CD8-positive, alpha-beta memory T cell (primary cell): ENCODE measurements around the gene COL27A1. TPM values are rescaled to one million over a fixed set of nuclear protein-coding genes. Genes with fewer than 3 reads are reported as not detected.

ENCODE experiments used
- CTCF ChIA-PET: fragments of 350-600 bp; sonication (Branson Sonifier 250); formaldehyde crosslinking; loops from one replicate; lab custom pipeline; 2021; ENCODE audit warnings: antibody characterized with exemption; lab: Charles Lee
- POLR2A ChIA-PET: fragments of 350-600 bp; sonication (Branson Sonifier 250); formaldehyde crosslinking; loops from one replicate; lab custom pipeline; 2021; ENCODE audit warnings: antibody characterized with exemption; lab: Charles Lee
- DNase-seq, 5 donors: peaks; one replicate each; pipeline versions ENCODE4 v3.0.0 to v3.0.0-alpha.2; 2020 to 2022; ENCODE audit warnings: mixed read lengths in 1 of 5
- H3K27ac ChIP-seq: one replicate; pipeline ENCODE4 v1.7.0; 2013; ENCODE audit warnings: low read depth, mild to moderate bottlenecking, low read length, moderate library complexity
- H3K27me3 ChIP-seq: 2 replicates; pipeline ENCODE4 v1.7.0; 2013; ENCODE audit warnings: low read length, mild to moderate bottlenecking; ENCODE audit not compliant: insufficient read depth, poor library complexity, severe bottlenecking
- H3K36me3 ChIP-seq: 2 replicates; pipeline ENCODE4 v1.7.0; 2013; ENCODE audit warnings: mild to moderate bottlenecking, low read length, moderate library complexity; ENCODE audit not compliant: insufficient read depth
- H3K4me1 ChIP-seq: 2 replicates; pipeline ENCODE4 v1.7.0; 2013; ENCODE audit warnings: mild to moderate bottlenecking, low read length, moderate library complexity; ENCODE audit not compliant: insufficient read depth
- H3K4me3 ChIP-seq: 2 replicates; pipeline ENCODE4 v1.7.0; 2013; ENCODE audit warnings: mild to moderate bottlenecking, low read length
- H3K9me3 ChIP-seq: 2 replicates; pipeline ENCODE4 v1.7.0; 2013; ENCODE audit warnings: mild to moderate bottlenecking, low read length
- H3K27ac Mint-ChIP-seq, 8 donors: one replicate each; pipeline ENCODE4 v1.8.0; 2020 to 2021; ENCODE audit warnings: mixed read lengths in 8 of 8, mild to moderate bottlenecking in 6 of 8, inconsistent platforms in 3 of 8, moderate library complexity in 3 of 8
- H3K27me3 Mint-ChIP-seq, 2 donors: one replicate each; pipeline ENCODE4 v1.8.0; 2020 to 2021; ENCODE audit warnings: mixed read lengths in 2 of 2, mild to moderate bottlenecking in 1 of 2, moderate library complexity in 1 of 2
- H3K36me3 Mint-ChIP-seq, 3 donors: one replicate each; pipeline ENCODE4 v1.8.0; 2020 to 2021; ENCODE audit warnings: mixed read lengths in 3 of 3, inconsistent platforms in 1 of 3, mild to moderate bottlenecking in 1 of 3
- H3K4me1 Mint-ChIP-seq, 3 donors: one replicate each; pipeline ENCODE4 v1.8.0; 2020 to 2021; ENCODE audit warnings: mixed read lengths in 3 of 3, inconsistent platforms in 1 of 3, mild to moderate bottlenecking in 1 of 3
- H3K4me3 Mint-ChIP-seq, 7 donors: one replicate each; pipeline ENCODE4 v1.8.0; 2020 to 2021; ENCODE audit warnings: mixed read lengths in 7 of 7, mild to moderate bottlenecking in 6 of 7, moderate library complexity in 4 of 7, inconsistent platforms in 2 of 7
- H3K9me3 Mint-ChIP-seq, 5 donors: one replicate each; pipeline ENCODE4 v1.8.0; 2020 to 2022; ENCODE audit warnings: mixed read lengths in 5 of 5, mild to moderate bottlenecking in 3 of 5, moderate library complexity in 2 of 5, inconsistent platforms in 1 of 5
- polyA plus RNA-seq: library from polyadenylated mRNA; unstranded; fragments of 300-500 nt; fragmentation: Illumina TruSeq; gene quantifications from one replicate; pipeline ENCODE4 v1.2.3, GENCODE V29; 2021
- total RNA-seq, 2 experiments: library from RNA; stranded (reverse); gene quantifications; one replicate each; pipeline ENCODE4 v1.2.3, GENCODE V29; 2021

The COL27A1 gene
- total and polyA plus RNA-seq, 3 experiments from 2014 or later: 0.86 to 1.6 TPM; not detected in 1

DNA sequence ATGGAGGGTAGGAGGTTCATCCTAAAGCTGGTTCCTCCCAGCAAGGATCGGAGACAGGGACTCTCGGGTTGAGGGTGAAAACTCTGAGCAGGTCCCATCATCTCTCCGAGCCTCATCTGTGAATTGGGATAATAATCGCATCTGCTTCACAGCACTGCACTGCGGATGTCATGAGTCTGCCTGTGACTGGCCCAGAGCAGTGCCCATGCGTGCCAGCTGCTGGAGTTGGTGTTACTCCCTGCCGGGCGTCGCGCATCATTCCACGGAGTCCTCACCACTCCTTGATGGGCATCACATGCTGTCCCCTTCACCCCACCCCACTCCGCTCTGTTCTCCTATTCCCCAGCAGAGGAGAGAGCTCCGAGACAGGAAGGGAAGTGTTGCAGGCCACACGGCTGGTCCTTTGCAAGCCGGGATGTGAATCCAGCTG, 132.4 kb downstream of the COL27A1 start:
- Mint-ChIP-seq H3K4me1 (peaks cover 0 to 6% (median 0%) of the 10 kb centered on the region in 3 donors), H3K9me3 (no peaks in the 10 kb centered on the region), H3K4me3 (no peak overlapping the region), H3K36me3 (no peaks in the 10 kb centered on the region), H3K27ac (peak overlapping the region in 1 of 8 donors; percentile 68), H3K27me3 (peaks cover 2 to 11% of the 10 kb centered on the region in 2 donors)
- peaks cover 4% of the 10 kb centered on the region for H3K27me3 ChIP-seq
- no peaks in the 10 kb centered on the region for H3K4me1 ChIP-seq
- H3K36me3 ChIP-seq: no peaks in the 10 kb centered on the region
- H3K9me3 ChIP-seq: no peaks in the 10 kb centered on the region
- no peak overlapping the region for H3K4me3 ChIP-seq
- DNase-seq: peak in 1 of 5 donors; percentile 41
- no peak overlapping the region for H3K27ac ChIP-seq
- ChIA-PET CTCF (interaction anchor here (2.3 kb wide), 1 partner anchor 205 kb away, joined by 7 read pairs; no protein-coding TSS in a partner anchor), POLR2A (no interaction called here)

DNA sequence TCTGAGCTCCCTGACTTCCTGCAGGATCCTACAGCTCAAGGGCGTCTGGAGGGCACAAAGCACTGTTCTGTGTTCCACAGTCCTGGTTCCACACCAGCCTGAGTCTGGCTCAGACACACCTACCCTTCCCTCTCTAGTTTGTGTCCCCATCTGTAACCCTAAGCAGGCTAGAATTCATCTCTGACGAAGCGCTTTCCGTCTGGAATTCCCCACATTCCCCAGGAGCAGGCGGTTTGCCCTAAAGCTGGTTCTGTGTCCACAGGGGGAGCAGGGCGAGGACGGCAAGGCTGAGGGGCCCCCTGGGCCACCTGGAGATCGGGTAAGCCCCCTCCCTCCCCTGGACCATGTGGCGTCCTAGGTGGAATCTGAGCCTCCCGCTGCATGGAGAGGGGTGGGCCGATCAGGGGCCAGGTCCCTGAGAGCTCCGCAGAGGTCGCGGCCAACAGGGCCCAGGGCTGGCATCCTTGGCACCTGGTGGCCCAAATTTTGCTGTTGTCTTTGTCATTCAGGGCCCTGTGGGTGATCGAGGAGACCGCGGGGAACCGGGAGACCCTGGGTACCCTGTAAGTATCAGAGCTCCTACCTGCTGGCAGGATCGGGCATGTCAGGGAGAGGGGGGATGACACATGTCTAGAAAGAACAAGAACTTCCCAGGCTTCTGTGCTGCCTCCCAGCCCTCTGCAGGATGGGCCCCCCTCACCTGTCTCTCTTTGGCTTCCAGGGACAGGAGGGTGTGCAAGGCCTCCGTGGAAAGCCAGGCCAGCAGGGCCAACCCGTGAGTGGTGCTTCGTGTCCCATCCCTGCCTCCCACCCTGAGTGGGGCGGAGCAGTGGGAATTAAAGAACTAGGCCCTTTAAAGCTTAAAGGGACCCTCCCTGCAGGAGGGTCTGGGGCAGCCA, 133.1 kb downstream of the COL27A1 start:
- H3K4me3 Mint-ChIP-seq: no peak overlapping the region
- DNase-seq: peak in 1 of 5 donors; percentile 32

DNA sequence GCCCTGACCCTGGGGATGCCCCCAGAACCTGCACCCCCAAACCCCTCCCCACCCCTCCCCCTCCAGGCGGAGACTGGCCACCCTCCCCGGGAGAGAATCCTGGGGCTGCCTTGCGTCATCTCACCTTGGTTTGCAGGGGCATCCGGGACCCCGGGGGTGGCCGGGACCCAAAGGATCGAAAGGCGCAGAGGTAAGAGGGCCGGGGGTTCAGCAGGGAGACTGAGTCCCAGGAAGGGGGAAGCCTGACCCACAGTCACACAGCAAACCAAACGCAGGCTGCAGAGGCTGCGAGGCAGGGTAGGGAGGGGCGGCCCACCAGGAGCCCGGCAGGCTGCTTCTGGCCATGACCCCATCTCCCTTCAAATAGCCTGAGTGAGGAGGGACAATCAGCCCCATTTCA, 133.8 kb downstream of the COL27A1 start:
- DNase-seq: peak in 1 of 5 donors; percentile 36
- Histone ChIP-seq H3K36me3 (no peaks in the 10 kb centered on the region), H3K9me3 (no peaks in the 10 kb centered on the region), H3K4me1 (no peaks in the 10 kb centered on the region), H3K4me3 (no peak overlapping the region), H3K27ac (no peak overlapping the region), H3K27me3 (peaks cover 4% of the 10 kb centered on the region)
- no peaks in the 10 kb centered on the region for H3K36me3 Mint-ChIP-seq
- peaks cover 0 to 3% (median 0%) of the 10 kb centered on the region in 3 donors for H3K4me1 Mint-ChIP-seq
- H3K4me3 Mint-ChIP-seq: no peak overlapping the region
- H3K27ac Mint-ChIP-seq: no peak overlapping the region
- H3K27me3 Mint-ChIP-seq: peaks cover 2 to 6% of the 10 kb centered on the region in 2 donors
- ChIA-PET CTCF (interaction anchor here (0.8 to 2.3 kb wide), 2 partner anchors 207 to 220 kb away, joined by 3 to 7 read pairs; no protein-coding TSS in a partner anchor), POLR2A (no interaction called here)
- H3K9me3 Mint-ChIP-seq: no peaks in the 10 kb centered on the region

More for the DNA sequence above, 133.1 kb downstream of the COL27A1 start:
- POLR2A ChIA-PET: no interaction called here
- Histone ChIP-seq H3K4me3 (no peak overlapping the region), H3K27me3 (peaks cover 4% of the 10 kb centered on the region), H3K9me3 (no peaks in the 10 kb centered on the region), H3K4me1 (no peaks in the 10 kb centered on the region), H3K27ac (no peak overlapping the region), H3K36me3 (no peaks in the 10 kb centered on the region)
- H3K4me1 Mint-ChIP-seq: peaks cover 0 to 3% (median 0%) of the 10 kb centered on the region in 3 donors
- no peaks in the 10 kb centered on the region for H3K9me3 Mint-ChIP-seq
- CTCF ChIA-PET: interaction anchor here (0.8 to 2.3 kb wide), 2 partner anchors 206 to 220 kb away, joined by 3 to 7 read pairs; no protein-coding TSS in a partner anchor
- H3K27ac Mint-ChIP-seq: peak overlapping the region in 1 of 8 donors; percentile 68
- peaks cover 2 to 8% of the 10 kb centered on the region in 2 donors for H3K27me3 Mint-ChIP-seq
- no peaks in the 10 kb centered on the region for H3K36me3 Mint-ChIP-seq

DNA sequence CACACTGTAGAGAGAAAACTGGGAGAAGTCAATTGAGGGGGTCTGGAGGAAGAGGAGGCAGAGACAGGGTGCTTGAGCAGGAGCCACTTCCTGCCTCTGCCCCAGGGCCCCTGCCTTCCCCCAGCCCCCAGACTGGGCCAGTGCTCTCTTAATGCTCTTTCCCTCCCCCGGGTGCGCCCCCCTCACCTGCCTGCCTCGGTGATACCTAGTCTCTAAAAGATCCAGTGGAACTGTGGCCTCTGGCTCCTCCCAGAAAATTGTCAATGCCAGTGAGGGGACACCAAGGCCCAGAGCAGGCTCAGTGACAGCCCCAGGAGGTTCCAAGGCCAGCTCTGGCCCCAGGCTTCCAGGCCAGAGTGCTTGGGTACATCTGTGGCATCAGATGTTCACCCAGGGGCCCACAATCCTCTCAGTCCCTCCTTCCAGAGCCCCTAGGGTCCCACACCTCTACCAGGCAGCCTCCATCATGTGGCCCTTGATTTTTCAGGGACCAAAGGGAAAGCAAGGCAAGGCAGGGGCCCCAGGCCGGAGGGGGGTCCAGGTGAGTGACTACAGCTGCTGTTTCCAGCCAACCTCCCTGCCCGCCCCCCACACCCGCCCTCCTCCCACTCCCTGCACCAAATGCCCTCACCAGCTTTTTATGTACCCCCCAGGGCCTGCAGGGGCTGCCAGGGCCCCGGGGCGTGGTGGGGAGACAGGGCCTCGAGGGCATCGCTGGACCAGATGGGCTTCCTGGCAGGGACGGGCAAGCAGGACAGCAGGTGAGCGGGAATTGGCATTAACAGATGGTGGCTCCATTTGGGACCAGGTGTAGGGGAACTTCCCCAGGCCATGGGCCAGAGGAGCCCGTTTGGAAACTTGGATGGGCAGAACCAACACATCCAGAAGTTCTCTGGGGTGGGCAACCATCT, 134.5 kb downstream of the COL27A1 start:
- Histone ChIP-seq H3K27ac (no peak overlapping the region), H3K9me3 (no peaks in the 10 kb centered on the region), H3K4me1 (no peaks in the 10 kb centered on the region), H3K27me3 (peaks cover 4% of the 10 kb centered on the region), H3K36me3 (no peaks in the 10 kb centered on the region), H3K4me3 (no peak overlapping the region)
- ChIA-PET CTCF (interaction anchor here (1.0 to 2.5 kb wide), 9 partner anchors 9 to 363 kb away, joined by 3 to 19 read pairs (median 4); partner anchors contain the start of gene COL27A1), POLR2A (no interaction called here)
- H3K4me1 Mint-ChIP-seq: peaks cover 0 to 3% (median 0%) of the 10 kb centered on the region in 3 donors
- H3K27me3 Mint-ChIP-seq: peaks cover 2 to 5% of the 10 kb centered on the region in 2 donors
- peak in 1 of 5 donors; percentile 41 for DNase-seq
- H3K36me3 Mint-ChIP-seq: no peaks in the 10 kb centered on the region
- H3K4me3 Mint-ChIP-seq: no peak overlapping the region
- no peak overlapping the region for H3K27ac Mint-ChIP-seq
- peaks cover 4 to 6% (median 4%) of the 10 kb centered on the region in 5 donors for H3K9me3 Mint-ChIP-seq

DNA sequence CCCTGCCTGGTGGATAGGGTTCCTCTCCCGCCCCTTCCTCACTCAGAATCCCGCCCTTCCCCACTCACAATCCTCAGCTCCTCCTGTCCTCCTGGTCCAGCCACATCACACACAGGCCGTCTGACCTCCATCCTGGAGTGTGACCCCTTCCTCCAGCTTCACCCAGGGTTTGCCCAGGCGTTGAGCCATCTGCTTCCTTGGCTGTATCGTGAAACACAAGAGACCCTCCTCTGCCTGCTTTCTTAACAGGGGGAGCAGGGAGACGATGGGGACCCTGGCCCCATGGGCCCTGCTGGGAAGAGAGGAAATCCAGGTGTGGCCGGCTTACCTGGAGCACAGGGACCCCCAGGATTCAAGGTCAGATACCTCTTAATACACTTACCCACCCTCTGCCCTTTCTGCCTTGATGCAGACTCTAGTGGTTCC, 135.2 kb downstream of the COL27A1 start:
- H3K4me1 Mint-ChIP-seq: peaks cover 0 to 3% (median 0%) of the 10 kb centered on the region in 3 donors
- peaks cover 9 to 12% (median 10%) of the 10 kb centered on the region in 5 donors for H3K9me3 Mint-ChIP-seq
- H3K4me3 ChIP-seq: no peak overlapping the region
- H3K36me3 Mint-ChIP-seq: peaks cover 0 to 5% (median 0%) of the 10 kb centered on the region in 3 donors
- no peak overlapping the region for H3K4me3 Mint-ChIP-seq
- ChIA-PET CTCF (interaction anchor here (0.6 to 2.5 kb wide), 15 partner anchors 9 to 428 kb away, joined by 3 to 19 read pairs (median 4); partner anchors contain the start of gene COL27A1), POLR2A (no interaction called here)
- H3K36me3 ChIP-seq: no peaks in the 10 kb centered on the region
- H3K27ac Mint-ChIP-seq: no peak overlapping the region
- peaks cover 2 to 5% of the 10 kb centered on the region in 2 donors for H3K27me3 Mint-ChIP-seq
- no peaks in the 10 kb centered on the region for H3K4me1 ChIP-seq
- peaks cover 4% of the 10 kb centered on the region for H3K27me3 ChIP-seq
- no peak overlapping the region for H3K27ac ChIP-seq
- DNase-seq: no peak
- no peaks in the 10 kb centered on the region for H3K9me3 ChIP-seq

DNA sequence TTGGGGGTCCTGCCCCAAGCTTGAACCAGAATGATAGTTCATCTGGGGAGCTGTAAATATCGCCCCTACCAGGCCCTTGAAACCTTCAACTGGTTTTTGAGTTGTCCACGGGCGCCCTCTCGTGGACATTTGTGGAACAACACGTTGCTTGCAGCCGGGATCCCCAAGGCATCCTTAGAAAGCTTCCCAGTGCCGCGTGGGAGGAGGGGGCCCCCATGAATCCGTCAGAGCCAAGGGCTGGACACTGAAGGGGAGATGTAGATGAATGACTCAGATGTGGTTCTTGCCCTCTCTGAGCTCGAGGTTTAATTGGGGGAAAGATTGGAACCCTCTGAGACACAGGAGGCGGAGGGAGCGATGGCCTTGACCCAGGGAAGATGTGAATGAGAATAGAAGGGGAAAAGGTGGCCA, 135.7 kb downstream of the COL27A1 start:
- CTCF ChIA-PET: interaction anchor here (0.6 to 2.5 kb wide), 17 partner anchors 9 to 429 kb away, joined by 3 to 19 read pairs (median 4); partner anchors contain the start of gene COL27A1
- peak overlapping the region in 4 of 8 donors; percentile 1 to 86 (median 39) for H3K27ac Mint-ChIP-seq
- Histone ChIP-seq H3K27me3 (peaks cover 4% of the 10 kb centered on the region), H3K4me1 (no peaks in the 10 kb centered on the region), H3K4me3 (no peak overlapping the region), H3K36me3 (no peaks in the 10 kb centered on the region), H3K9me3 (no peaks in the 10 kb centered on the region), H3K27ac (no peak overlapping the region)
- H3K36me3 Mint-ChIP-seq: peaks cover 0 to 9% (median 0%) of the 10 kb centered on the region in 3 donors
- peaks cover 13 to 17% (median 15%) of the 10 kb centered on the region in 5 donors for H3K9me3 Mint-ChIP-seq
- peak; percentile 42 to 77 (median 58) for DNase-seq
- H3K27me3 Mint-ChIP-seq: peaks cover 2 to 8% of the 10 kb centered on the region in 2 donors
- H3K4me3 Mint-ChIP-seq: no peak overlapping the region
- H3K4me1 Mint-ChIP-seq: peaks cover 0 to 3% (median 0%) of the 10 kb centered on the region in 3 donors
- POLR2A ChIA-PET: no interaction called here

DNA sequence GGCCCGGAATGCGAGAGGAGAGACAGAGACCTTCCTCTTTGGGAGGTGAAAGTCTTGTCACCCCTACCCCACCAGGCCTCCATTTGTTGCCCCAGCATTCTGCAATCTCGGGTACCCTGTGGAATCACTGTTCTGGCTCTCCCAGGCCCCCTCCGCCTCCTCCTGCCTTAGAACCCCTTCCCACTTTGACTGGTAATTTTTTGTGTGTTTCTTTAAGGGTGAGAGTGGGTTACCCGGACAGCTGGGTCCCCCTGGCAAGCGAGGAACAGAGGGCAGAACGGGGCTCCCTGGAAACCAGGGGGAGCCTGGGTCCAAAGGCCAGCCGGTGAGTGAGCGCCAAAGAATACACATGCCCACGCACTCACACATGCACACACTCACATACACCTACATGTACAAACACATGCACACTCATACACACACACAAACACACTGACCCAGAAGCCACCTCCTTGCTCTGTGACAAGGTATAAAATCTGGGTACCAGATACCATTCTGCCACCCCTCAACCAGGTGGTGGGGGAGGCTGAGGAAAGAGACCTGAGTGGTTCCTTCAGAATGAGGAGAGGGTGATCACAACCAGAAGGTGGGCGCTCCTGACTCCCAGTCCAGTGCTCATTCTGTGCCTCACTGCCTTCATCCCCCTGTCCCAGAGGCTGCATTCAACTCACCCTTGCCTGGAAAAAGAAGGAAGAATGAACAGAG, 136.7 kb downstream of the COL27A1 start:
- DNase-seq: peak in 1 of 5 donors; percentile 10
- H3K4me1 ChIP-seq: no peaks in the 10 kb centered on the region
- no peaks in the 10 kb centered on the region for H3K36me3 ChIP-seq
- H3K4me3 ChIP-seq: no peak overlapping the region
- no peaks in the 10 kb centered on the region for H3K9me3 ChIP-seq
- ChIA-PET POLR2A (no interaction called here), CTCF (interaction anchor here (0.7 to 2.5 kb wide), 6 partner anchors 10 to 216 kb away, joined by 3 to 19 read pairs (median 4); partner anchors contain the start of gene COL27A1)
- H3K27me3 Mint-ChIP-seq: peaks cover 2 to 10% of the 10 kb centered on the region in 2 donors
- no peak overlapping the region for H3K4me3 Mint-ChIP-seq
- peaks cover 4% of the 10 kb centered on the region for H3K27me3 ChIP-seq
- no peak overlapping the region for H3K27ac ChIP-seq
- peaks cover 18 to 22% (median 21%) of the 10 kb centered on the region in 5 donors for H3K9me3 Mint-ChIP-seq
- H3K4me1 Mint-ChIP-seq: peaks cover 0 to 3% (median 0%) of the 10 kb centered on the region in 3 donors
- no peak overlapping the region for H3K27ac Mint-ChIP-seq
- H3K36me3 Mint-ChIP-seq: peaks cover 0 to 10% (median 0%) of the 10 kb centered on the region in 3 donors
